HUES64 (cell line): ENCODE data around the gene ATXN1.

Experiments used
- H3K27ac ChIP-seq: 2 replicates; pipeline ENCODE4 v1.7.0; 2013; ENCODE audit warnings: low read depth, low read length, inconsistent platforms
- H3K27me3 ChIP-seq: 2 replicates; pipeline ENCODE4 v1.6.1; 2013; ENCODE audit warnings: mild to moderate bottlenecking, low read length; ENCODE audit not compliant: insufficient read depth
- H3K36me3 ChIP-seq: 2 replicates; pipeline ENCODE4 v1.6.1; 2013; ENCODE audit warnings: mild to moderate bottlenecking, low read length; ENCODE audit not compliant: insufficient read depth
- H3K4me1 ChIP-seq: 2 replicates; pipeline ENCODE4 v1.6.1; 2013; ENCODE audit warnings: mild to moderate bottlenecking, low read length, moderate library complexity; ENCODE audit not compliant: insufficient read depth
- H3K4me3 ChIP-seq: 2 replicates; pipeline ENCODE4 v1.5.1; 2013; ENCODE audit warnings: mild to moderate bottlenecking, low read length, moderate library complexity
- H3K9ac ChIP-seq: 2 replicates; pipeline ENCODE4 v1.6.1; 2013; ENCODE audit warnings: mild to moderate bottlenecking, low read depth, low read length
- H3K9me3 ChIP-seq: 2 replicates; pipeline ENCODE4 v1.6.1; 2013; ENCODE audit warnings: low read depth, low read length; ENCODE audit not compliant: insufficient read depth
- WGBS: fragments of 150-250, 120-280 bp; methylation state at CpG from one replicate; pipeline ENCODE4 v1.1.7; 2013; ENCODE audit warnings: missing lambda C conversion rate; 5-methylcytosine and 5-hydroxymethylcytosine counted together

Gene ATXN1

DNA sequence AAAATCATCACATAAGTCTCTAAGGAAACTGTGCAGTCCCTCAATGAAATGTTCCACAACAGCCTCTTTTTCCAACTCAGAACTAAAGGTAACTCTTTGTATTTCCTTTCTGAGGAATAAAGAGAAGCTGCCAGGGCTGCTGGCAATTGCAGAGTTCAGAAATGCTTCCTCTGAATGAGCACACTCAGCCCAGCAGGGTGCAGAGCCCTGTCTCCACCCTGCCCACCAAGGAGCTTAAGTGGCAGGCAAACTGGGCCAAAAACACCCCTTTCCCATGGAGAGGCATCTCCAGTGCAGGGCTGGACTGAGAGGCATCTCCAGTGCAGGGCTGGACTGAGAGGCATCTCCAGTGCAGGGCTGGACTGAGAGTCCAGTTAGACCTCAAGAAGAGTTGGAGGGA is 267.5 kb downstream of the ATXN1 start:
- Histone ChIP-seq H3K4me1 (peaks cover 36% of the 10 kb centered on the region), H3K4me3 (no peak overlapping the region), H3K9me3 (0 out of 2 replicates have a peak, but pooled peaks cover 3% of the 10 kb centered on the region), H3K27ac (no peak overlapping the region), H3K27me3 (no peaks in the 10 kb centered on the region), H3K9ac (no peak overlapping the region), H3K36me3 (no peaks in the 10 kb centered on the region)

DNA sequence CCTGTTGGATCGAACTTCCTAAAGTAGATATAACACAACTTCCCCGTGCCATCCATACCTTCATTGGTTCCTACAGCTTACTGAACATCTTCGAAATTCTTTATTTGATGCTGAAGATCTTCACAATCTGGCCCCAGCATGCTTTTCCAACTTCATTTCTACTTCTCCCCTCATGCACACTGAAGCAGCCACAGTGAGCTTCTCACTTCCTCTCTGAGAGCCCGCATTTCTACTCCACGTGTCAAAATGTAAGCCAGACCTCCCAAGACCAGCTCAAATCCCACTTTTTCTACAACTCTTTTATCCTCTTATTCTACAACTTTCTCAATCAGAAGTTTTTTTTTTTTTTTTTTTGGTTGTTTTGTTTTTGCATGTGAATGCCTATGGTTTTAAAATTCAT is 268.1 kb downstream of the ATXN1 start:
- H3K27me3 ChIP-seq = no peaks in the 10 kb centered on the region
- H3K36me3 ChIP-seq = no peaks in the 10 kb centered on the region
- H3K9me3 ChIP-seq = no peaks in the 10 kb centered on the region
- H3K9ac ChIP-seq = no peak overlapping the region
- WGBS = 87% methylated on average over 5 of the region's 5 CpGs
- H3K4me3 ChIP-seq = no peak overlapping the region
- H3K4me1 ChIP-seq = peaks cover 38% of the 10 kb centered on the region
- H3K27ac ChIP-seq = no peak overlapping the region

GRCh38 chr6:16491666-16492313 is 269.5 kb downstream of the ATXN1 start:
- no peaks in the 10 kb centered on the region for H3K27me3 ChIP-seq
- no peaks in the 10 kb centered on the region for H3K9me3 ChIP-seq
- H3K4me3 ChIP-seq = no peak overlapping the region
- no peak overlapping the region for H3K9ac ChIP-seq
- 96% methylated on average over 5 of the region's 5 CpGs for WGBS
- no peak overlapping the region for H3K27ac ChIP-seq
- no peaks in the 10 kb centered on the region for H3K36me3 ChIP-seq
- H3K4me1 ChIP-seq = peaks cover 27% of the 10 kb centered on the region

- no peak overlapping the region for H3K4me3 ChIP-seq
- WGBS = 94% methylated on average over 2 of the region's 2 CpGs
- no peak overlapping the region for H3K27ac ChIP-seq
- H3K27me3 ChIP-seq = no peaks in the 10 kb centered on the region
- no peaks in the 10 kb centered on the region for H3K36me3 ChIP-seq
- no peaks in the 10 kb centered on the region for H3K9me3 ChIP-seq
- peaks cover 16% of the 10 kb centered on the region for H3K4me1 ChIP-seq
- H3K9ac ChIP-seq = no peak overlapping the region
Measured at GRCh38 chr6:16490616-16491015, 270.6 kb downstream of the ATXN1 start.

DNA sequence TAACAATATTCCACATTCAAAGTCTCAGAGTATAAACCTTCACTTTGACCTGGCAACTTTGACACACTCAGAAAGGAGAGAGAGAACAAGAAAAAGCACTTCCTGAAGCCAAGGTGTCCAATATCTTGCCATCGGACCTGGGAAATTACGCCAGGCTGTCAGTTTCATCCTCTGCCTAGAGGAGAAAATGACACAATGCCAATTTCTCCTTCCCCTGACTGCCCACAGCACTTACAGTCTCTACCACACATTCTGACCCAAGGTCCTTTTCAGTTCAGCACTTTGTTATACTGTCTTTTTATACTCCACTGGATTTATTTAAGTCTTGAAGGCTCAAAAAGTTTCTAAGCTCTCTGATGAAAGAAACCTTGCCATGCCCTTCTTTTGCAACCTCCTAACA is 272.4 kb downstream of the ATXN1 start:
- H3K27ac ChIP-seq = no peak overlapping the region
- WGBS = 95% methylated on average over 2 of the region's 2 CpGs
- peaks cover 8% of the 10 kb centered on the region for H3K4me1 ChIP-seq
- no peaks in the 10 kb centered on the region for H3K27me3 ChIP-seq
- no peak overlapping the region for H3K4me3 ChIP-seq
- H3K36me3 ChIP-seq = no peaks in the 10 kb centered on the region
- H3K9me3 ChIP-seq = no peaks in the 10 kb centered on the region
- no peak overlapping the region for H3K9ac ChIP-seq

DNA sequence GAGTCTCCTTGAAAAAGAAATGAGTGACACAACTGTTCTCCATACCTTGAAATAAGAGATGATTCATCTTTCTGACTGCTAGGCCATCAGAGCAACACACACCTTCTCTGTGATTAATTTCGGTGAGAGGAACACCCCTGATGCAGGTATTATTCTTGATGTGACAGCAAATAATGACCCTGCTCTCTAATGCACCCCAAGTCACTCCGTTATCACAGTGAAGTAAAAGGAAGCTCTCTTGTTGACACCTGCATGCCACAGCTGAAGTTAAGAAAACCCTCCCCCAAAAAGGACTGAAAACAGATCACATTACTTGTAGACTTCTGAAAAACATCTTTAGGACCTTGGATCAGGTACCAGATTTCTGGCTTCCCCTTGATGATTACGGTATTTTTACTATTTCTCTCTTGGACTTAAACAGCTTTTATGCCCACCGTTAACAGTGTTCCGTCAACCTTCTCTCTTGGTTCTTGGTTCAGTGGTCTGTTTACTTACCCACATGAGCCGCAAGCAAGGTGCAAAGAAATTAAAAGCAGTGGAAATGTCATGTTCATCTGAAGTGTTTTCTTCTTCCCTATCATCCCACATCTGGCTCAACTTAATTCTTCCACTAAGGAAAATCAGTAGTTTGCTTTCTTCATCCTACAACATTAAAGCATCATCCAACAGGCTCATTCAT is 273.1 kb downstream of the ATXN1 start:
- Histone ChIP-seq H3K9me3 (no peaks in the 10 kb centered on the region), H3K36me3 (no peaks in the 10 kb centered on the region), H3K4me1 (peaks cover 12% of the 10 kb centered on the region), H3K4me3 (no peak overlapping the region), H3K27me3 (no peaks in the 10 kb centered on the region), H3K27ac (no peak overlapping the region), H3K9ac (no peak overlapping the region)
- WGBS = 94% methylated on average over 6 of the region's 6 CpGs

- no peaks in the 10 kb centered on the region for H3K9me3 ChIP-seq
- H3K27ac ChIP-seq = no peak overlapping the region
- no peaks in the 10 kb centered on the region for H3K36me3 ChIP-seq
- H3K4me1 ChIP-seq = peaks cover 13% of the 10 kb centered on the region
- WGBS = 94% methylated on average over 10 of the region's 11 CpGs
- H3K9ac ChIP-seq = no peak overlapping the region
- H3K27me3 ChIP-seq = no peaks in the 10 kb centered on the region
- no peak overlapping the region for H3K4me3 ChIP-seq
Measured at GRCh38 chr6:16486661-16487060, 274.6 kb downstream of the ATXN1 start.

DNA sequence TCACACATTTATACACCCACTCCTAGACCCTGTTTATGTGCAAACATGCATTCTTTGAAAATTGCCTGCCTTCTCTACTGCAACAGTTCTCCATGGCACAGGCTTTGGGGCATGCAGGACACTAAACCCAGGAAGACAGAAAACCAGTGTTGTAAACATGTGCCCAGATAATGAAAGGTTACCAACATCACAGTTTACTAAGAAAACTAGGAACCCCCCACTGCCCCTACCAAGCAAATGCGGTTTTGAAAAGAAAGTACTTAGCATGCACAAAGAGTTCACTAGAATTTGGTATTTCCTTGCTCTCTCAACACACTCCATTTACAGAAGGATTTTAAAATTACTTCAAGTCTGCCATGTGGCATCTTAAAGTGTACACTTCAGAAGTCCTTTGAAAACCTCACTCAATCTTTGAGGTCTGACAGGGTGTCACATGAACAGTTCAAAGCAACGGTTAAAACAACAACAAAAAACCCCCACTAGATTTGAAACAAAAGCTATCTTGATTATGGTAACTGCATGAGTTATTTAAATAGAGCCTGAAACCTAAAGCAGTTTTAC is 277.9 kb downstream of the ATXN1 start:
- WGBS = 67% methylated on average over 2 of the region's 2 CpGs
- H3K9ac ChIP-seq = no peak overlapping the region
- no peaks in the 10 kb centered on the region for H3K27me3 ChIP-seq
- H3K4me1 ChIP-seq = peaks cover 13% of the 10 kb centered on the region
- no peaks in the 10 kb centered on the region for H3K36me3 ChIP-seq
- H3K4me3 ChIP-seq = no peak overlapping the region
- H3K9me3 ChIP-seq = no peaks in the 10 kb centered on the region
- H3K27ac ChIP-seq = no peak overlapping the region

GRCh38 chr6:16482702-16483314 is 278.5 kb downstream of the ATXN1 start:
- no peaks in the 10 kb centered on the region for H3K27me3 ChIP-seq
- peaks cover 9% of the 10 kb centered on the region for H3K4me1 ChIP-seq
- WGBS = 95% methylated on average over 1 of the region's 1 CpG
- H3K9me3 ChIP-seq = no peaks in the 10 kb centered on the region
- H3K36me3 ChIP-seq = no peaks in the 10 kb centered on the region
- no peak overlapping the region for H3K9ac ChIP-seq
- no peak overlapping the region for H3K4me3 ChIP-seq
- no peak overlapping the region for H3K27ac ChIP-seq

DNA sequence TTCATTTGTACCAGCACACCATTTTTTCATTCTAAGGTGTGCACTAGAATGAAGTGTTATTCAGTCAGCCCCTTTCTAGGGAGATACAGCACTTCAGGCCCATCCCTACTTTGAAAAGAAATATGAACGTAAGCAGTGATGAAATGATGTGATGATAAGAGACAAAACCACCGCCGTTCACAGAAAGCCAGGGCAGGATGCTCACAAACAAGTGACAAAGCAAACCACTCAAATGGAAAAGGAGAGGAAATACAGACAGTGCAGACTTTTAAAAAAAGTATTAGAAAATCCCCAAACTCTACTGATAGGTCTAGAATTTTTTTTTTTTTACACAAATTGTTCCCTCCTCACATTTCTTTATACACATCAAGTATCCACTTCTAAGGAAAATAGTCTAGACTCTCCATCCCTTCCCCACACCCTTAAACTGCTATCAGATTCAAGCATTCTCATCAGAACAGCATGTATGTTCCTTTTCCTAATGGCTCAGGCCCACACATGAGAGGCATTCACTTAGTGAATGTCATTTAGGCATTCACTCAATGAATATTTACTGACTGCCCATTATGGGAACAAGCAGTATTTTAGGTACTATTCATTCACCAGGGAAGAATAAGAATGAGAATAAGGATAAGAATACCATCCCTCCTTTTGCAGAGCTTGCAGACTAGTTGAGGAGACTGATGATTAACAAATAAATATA is 279.4 kb downstream of the ATXN1 start:
- Histone ChIP-seq H3K9me3 (no peaks in the 10 kb centered on the region), H3K36me3 (no peaks in the 10 kb centered on the region), H3K4me3 (no peak overlapping the region), H3K9ac (no peak overlapping the region), H3K27me3 (no peaks in the 10 kb centered on the region), H3K4me1 (peaks cover 9% of the 10 kb centered on the region), H3K27ac (no peak overlapping the region)
- WGBS = 97% methylated on average over 3 of the region's 3 CpGs
